GM19463 (cell line): ENCODE data around the gene SGSM1.
"Not testable (repeated sequence)": the region's sequence is repeated elsewhere in the genome, so short reads cannot be mapped to it uniquely, and the experiment has no call there.

ENCODE experiments used
- ATAC-seq: cut with Tn5 transposase; IDR thresholded peaks from one replicate; pipeline ENCODE4 v1.9.1; 2021; ENCODE audit warnings: mild to moderate bottlenecking, moderate library complexity; ENCODE audit not compliant: unreplicated experiment

SGSM1 gene

DNA sequence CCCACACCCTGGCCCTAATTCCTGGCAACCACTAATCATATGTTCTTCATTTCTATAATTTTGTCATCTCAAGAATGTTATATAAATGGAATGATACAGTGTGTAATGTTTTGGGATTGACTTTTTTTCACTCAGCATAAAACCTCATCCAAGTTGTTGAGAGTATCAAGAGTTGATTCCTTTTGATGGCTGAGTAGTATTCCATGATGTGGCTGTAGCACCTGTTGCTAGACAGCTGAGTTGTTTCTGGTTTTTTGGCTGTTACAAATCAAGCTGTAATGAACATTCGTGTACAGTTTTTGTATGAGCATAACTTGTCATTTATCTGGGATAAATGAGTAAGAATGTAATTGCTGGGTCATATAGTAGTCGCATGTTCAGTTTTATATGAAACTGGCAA is 81.2 kb downstream of the SGSM1 start:
- ATAC-seq = no peak

DNA sequence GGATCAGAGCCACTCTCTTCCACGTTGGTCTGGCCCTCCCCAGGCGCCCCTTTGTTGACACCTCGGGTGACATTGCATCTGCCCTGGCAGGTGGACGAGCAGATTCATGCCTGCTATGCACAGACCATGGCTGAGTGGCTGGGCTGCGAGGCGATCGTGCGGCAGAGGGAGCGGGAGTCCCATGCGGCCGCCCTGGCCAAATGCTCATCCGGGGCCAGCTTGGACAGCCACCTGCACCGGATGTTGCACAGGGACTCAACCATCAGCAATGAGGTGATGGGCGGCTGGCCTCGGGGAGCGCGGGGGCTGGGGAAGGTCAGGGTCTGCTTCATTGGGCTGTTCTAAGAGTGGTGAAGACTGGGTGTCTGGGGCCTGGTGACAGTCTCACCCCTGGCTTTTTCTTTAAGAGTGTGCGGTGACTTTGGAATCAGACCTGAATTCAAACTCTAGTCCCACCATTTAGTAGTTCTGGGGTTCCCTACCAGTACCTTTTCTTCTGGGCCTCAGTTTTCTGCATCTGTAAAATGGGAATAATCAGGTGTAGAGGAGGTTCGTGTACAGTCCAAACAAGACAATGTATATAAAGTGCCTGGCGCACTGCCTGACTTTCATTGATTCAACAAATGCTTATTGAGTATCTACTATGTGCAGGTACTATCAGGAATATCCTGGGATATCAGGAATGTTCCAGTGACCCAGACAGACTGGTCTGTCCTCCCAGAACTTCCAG is 87.5 kb downstream of the SGSM1 start:
- no peak for ATAC-seq

DNA sequence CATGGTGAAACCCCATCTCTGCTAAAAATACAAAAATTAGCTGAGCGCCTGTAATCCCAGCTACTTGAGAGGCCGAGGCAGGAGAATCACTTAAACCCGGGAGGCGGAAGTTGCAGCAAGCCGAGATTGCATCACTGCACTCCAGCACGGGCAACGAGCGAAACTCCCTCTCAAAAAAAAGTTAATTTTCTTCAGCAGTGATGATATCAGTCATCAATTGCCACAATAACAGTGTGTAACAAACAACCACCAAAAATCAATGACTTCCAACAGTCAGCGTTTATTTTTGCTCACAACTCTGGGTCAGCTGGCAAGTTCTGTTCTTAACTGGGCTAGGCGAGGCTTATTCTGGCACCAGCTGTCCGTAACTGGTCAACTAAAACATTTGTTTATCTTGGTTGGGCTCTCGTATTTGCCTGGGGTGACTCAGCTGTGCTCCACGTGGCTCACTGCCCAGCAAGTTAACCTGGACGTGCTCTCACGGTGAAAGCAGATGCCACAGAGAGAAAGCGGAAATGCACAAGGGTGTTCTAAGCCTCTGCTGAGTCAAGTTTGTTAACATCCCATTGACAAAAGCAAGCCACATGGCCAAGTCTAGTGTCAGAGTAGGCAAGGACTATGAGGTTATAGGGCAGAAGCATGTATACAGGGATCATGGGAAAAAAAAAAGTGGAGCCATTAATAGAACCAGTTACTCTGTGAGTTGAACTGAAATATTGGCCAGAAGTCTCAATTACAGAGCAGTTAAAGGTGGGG is 88.4 kb downstream of the SGSM1 start:
- ATAC-seq = no peak

DNA sequence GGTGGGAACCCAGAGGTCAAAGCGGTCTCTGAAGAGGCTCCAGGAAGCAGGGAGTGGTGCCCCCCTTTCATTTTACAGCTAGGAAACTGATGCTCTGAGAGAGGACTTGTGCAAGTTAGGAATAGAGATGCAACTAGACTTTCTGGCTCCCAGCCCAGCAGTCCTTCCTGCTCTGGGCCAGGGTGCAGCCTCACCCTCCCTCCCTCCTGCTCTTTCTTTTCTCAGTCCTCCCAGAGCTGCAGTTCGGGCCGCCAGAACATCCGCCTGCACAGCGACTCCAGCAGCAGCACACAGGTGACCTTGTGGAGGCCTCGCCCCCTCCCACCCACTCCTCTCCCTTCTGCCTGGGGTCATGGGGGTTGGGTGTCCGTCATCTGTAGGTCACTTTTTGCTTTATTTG is 89.0 kb downstream of the SGSM1 start:
- no peak for ATAC-seq

DNA sequence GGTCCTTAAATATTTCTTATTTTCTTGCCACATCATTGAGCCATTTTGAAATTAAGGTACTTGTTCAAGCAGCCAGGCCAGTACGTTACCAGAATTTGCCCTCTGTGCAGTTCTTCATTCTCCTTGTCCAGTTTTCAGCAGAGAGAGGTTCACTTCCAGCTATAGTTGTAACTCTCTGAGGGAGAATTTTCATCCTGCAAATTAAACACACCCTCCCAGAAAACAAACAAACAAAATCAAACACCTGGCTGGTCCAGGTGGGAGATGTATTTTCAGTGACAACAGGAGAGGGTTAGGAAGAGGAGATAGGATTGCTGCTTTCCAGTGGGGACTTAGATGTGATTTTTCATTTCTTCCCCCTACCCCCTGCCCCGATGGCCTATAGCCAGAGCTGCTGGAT is 95.4 kb downstream of the SGSM1 start:
- no peak for ATAC-seq

DNA sequence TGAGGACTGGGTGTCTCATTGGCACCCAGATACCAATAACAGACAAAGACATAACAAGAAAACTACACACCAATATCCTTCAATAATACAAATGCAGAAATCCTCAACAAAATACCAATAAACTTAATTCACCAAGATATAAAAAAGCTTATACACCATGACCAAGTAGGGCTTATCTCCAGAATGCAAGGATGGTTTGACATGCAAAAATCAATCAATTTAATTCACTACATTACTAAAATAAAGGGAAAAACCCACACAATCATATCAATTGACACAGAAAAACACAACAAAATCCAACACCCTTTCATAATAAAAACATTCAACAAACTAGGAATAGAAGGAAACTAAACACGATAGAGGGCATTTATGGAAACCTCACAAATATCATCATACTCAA is 99.9 kb downstream of the SGSM1 start:
- ATAC-seq = no peak

DNA sequence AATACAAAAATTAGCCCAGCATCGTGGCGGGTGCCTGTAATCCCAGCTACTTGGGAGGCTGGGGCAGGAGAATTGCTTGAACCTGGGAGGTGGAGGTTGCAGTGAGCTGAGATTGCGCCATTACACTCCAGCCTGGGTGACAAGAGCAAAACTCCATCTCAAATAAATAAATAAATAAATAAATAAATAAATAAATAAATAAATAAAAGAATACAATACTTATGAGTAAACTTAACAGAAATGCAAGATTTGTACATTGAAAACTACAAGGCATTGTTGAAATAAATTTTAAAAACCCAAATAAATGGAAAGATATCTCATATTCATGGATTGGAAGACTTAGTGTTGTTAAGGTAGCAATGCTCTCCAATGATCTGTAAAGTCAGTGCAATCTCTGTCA is 101.1 kb downstream of the SGSM1 start:
- not testable (repeated sequence) for ATAC-seq

DNA sequence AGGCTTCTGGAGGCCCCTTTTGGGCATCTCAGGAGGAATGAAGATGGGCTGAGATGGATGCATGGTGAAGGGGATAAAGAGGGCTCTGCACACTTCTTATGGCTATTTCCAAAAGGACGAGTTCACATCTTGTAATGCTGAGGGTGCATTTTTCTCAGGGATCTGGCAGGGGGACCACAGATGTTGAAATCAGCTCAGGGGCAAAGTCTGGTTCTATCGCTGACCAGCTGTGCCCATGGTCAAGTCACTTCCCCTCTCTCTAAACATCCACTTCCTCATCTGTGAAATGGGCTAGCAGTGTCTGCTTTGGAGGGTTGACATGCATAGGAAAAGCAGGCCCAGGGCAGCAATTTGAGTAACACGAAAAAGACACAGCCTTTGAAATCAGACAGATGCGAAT is 114.0 kb downstream of the SGSM1 start:
- no peak for ATAC-seq

DNA sequence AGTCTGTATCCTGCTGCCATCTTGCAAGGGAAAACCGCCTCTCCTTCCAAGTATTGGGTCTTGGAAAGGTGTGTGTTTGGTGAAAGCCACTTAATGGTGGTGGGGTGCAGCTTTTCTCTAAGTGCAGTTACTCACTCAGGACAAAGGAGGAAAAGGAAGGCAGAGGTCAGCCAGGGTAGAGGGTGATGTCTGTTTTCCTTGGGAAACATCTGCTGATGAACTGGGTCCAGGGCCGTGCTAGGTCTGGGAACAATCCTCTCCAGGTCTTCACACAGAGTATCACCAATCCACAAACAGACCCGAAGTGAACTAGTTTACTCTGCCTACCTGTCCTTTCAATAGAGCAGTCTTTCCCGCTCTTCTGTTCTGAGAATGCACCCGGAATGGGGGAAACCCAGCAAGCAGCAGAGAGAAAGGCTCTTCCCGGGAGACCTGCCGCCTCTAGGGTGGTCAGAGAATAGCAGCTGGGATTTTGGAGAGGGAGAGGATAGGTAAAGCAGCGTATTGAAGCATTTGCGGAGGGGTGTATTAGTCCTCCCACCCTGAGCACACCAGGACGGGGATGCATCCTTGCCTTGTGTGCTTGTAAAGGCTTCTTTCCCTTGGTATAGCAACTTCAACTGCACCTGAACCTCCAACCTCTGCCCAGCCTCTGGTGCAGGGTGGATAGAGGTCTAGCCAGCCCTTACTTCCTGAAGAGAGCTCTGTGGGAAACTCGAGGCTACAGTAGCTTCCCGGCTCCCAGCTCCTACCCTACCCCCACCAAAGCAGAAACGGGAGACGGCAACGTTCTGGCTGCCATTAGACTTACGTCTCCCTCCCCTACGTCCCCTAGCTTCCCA is 119.8 kb downstream of the SGSM1 start:
- ATAC-seq = no peak

DNA sequence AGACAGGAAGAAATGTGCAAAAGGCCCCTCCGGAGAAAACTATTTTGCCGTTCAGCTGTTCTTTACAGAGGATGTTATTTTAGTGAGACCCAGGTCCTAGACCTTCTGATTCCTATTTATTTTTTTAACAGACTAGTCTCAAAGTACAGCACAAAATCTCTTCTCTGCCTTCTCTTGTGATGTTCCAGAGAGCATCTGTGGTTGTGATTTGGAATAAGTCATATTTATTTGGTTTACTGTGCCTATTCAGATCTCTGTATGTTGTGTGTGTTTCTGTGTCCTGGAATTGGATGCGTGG is 120.4 kb downstream of the SGSM1 start:
- ATAC-seq = no peak

DNA sequence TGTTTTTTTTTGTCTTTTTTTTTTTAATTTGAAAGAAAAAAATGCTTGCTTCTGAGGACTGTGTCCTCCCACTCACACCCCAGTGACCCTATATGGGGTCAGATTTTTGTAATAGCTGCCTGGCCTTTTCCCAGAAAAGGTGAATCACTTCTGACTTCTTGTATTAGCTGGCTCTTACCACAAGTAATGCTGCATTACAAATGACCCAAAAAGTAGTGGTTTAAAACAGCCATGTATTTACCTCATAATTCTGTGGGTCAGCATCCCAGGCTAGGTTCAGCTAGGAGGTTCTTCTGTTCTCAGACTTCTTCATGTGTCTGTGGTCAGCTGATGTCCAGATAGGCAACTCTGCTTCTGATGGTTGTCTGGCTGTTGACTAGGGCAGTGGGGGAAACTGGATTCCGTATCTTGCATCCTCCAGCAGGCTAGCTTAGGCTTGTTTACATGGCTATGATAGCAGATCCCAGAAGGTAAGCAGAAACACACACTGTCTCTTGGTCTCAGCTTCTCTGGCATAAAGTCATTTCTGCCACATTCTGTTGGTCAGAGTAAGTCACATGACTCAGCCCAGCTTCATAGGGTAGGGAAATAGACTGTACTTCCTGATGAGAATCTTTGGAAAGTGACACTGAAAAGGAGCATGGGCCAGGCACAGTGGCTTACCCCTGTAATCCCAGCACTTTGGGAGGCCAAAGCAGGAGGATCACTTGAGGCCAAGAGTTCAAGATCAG is 121.0 kb downstream of the SGSM1 start:
- no peak for ATAC-seq

DNA sequence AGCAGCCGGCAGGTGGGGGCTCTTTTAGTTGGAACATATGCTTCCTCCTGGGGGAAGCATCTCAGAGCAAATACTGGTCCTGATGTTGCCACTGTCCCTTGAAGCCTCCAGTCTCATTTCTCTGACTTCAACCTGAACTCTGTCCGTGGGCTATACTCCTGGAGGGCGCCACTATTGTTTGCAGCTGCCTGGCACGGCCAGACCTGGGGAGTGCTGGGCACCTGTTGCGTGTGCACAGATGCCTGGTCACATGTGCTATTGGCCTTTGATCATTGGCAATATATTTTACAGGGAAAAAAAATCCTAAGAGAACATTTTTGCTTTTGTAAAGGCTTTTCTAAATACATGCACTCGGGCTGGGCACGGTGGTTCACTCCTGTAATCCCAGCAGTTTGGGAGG is 122.3 kb downstream of the SGSM1 start:
- no peak for ATAC-seq

DNA sequence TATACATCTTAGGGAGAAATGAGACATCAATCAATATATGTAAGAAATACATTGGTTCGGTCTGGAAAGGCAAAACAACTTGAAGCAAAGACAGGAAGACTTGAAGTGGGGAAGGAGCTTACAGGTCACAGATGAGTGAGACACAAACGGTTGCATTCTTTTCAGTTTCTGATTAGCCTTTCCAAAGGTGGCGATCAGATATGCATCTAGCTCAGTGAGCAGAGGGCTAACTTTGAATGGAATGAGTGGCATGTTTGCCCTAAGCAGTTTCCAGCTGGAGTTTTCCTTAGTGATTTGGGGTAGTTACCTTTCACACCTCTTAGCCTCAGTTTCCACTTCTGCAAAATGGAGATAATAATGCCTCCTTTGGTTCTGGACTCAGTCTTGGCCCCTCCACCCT is 124.7 kb downstream of the SGSM1 start:
- ATAC-seq = no peak

DNA sequence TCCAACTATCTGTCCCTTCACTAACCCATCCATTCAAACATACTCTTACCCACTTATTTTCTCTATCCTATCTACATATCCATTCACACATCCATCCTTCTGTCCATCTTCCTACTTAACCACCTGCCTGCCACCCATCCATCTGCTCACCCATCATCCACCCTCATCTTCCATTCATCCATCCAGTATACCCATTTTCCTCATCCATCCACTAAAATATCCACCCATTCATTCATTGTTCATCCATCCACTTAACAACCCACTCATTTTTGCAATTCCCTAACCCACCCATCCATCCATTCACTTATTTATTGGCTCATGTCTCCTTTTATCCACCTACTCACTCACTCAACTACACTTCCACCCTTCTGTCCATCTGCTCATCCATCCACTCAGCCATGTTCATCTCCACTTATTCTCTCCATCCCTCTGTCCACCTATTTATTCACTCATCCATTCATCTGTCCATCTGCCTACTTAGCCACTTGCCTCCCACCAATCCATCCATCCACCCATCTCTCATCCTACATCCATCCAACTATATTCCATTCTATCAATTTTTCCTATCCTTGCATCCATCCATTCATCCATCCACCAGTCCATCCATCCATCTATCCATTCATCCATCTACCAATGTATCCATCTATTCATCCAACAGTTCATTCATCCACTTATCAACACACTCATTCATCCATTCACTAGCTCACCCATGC is 129.9 kb downstream of the SGSM1 start:
- no peak for ATAC-seq

DNA sequence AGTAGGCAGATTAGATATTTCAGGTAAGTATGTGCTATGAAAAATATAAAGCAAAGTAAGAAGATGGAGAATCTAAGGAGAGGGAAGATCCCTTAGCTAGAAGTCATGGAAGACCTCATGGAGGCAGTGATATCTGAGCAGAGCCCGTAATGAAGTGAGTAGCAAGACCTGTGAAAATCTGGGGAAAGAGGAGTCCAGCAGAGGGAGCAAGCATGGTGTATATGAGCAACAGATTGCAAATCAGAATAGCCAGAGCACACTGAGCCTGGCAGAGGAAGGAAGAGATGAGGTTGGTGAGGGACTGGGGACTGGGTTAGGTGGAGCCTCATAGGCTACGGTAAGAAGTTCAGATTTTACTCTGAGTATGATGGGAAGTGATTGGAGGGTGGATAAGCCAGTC is 131.1 kb downstream of the SGSM1 start:
- ATAC-seq = no peak

DNA sequence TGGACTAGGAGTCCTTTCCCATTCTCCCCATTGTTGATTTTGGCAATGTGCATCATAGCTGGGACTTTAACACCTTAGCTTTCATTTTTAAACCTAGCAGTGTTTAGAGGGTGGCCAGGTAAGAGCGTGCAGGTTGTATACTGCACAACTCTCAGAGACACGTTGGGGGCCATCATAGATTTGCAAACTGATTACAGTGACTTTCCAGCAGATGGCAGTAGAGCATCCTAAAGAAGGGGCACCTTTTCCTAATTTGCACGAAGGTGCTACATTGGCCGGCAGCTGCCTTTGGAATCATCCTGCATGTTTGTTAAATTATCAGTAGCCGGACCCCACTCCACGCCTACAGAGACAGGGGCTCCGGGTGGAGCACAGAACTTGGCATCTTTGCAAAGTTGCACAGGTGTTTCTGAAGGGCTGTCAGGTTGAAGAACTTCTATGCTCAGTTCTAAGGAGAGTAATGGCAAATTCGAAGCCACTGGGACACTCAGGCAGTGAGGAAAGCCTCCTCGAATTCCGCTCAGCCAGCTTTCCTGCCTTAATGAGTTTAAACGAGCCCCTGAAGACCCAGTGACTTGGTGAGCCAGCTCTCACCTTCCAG is 132.8 kb downstream of the SGSM1 start:
- no peak for ATAC-seq

DNA sequence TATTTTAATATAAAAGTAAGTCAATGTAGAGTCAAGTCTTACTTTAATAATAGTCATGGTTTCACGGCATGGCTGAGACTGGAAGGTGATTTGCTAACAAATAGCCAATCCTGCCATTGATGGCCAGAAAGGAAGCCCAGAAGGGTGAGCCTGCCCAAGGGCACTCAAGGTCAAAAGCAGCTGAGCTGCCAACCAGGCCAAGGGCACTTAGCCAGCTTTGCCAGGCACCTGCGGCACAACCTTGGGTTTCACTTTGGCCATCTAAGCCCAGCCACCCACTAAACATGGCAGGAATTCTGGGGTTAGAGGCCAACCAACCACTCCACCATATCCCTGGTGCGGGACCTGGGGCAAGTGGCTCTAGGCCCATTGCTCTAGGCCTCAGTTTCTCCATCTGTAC is 136.3 kb downstream of the SGSM1 start:
- ATAC-seq = no peak

DNA sequence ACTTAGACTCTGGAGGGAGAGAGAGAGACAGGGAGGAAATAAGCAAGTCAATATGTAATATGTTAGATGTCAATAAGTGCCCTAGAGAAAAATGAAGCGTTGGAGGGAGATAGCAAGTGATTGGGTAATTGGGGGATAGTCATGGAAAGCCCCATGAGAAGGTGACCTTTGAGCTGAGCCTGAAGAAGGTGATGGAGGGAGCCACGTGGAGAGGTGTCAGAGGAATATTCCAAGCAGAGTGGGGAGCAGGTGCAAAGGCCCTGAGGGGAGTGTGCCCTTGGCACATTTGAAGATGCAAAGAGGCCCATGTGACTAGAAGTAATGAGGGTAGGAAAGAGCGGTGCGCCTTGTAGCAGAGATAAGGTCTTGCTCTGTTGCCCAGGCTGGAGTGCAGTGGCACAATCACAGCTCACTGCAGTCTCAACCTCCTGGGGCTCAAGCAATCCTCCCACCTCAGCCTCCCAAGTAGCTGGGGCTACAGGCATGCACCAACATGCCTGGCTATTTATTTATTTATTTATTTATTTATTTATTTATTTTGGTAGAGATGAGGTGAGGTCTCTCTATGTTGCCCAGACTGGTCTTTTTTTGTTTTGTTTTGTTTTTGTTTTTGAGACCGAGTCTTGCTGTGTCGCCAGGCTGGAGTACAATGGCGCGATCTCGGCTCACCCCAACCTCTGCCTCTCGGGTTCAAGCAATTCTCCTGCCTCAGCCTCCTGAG is 138.4 kb downstream of the SGSM1 start:
- ATAC-seq = no peak

DNA sequence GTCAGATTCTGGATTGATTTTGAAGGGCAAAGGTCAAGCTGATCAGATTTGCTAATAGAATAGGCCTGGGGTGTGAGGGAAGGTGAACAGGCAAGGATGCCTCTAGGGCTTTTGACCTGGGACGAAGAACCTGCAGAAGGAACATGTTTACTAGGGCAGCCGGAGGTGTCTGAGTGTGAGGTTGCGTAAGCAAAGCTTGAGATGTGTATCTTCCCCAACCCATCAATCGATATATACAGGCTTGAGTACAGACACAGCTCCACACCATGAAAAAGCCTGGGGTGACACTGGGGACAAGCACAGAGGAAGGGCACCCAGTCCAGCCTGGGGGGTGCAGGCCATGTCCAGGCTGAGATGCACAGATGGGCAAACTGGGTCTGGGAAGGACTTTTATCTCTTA is 139.4 kb downstream of the SGSM1 start:
- no peak for ATAC-seq

DNA sequence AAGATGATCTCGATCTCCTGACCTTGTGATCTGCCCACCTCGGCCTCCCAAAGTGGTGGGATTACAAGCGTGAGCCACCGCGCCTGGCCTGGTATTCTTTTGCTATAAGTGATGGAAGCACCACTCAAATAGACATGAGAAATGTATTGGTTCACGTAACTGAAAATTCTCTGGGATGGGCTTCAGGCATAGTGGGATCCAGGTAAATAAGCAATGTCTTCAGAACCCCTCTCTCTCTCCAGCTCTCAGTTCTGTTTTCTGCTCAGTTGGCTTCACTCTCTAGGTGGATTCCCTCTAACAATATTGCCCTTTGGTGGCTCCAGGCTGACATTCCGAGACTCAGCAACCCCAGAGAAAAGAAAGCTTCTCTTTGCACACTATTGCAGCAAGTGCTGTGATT is 141.4 kb downstream of the SGSM1 start:
- no peak for ATAC-seq
